GM12801 (cell line): ENCODE results near the gene ZNF804B.

Source experiments
- CTCF ChIP-seq: IDR thresholded peaks from one replicate; pipeline ENCODE4 v1.5.1; 2011; ENCODE audit warnings: control low read depth; ENCODE audit not compliant: insufficient read length; ENCODE audit errors: extremely low read depth

ZNF804B gene

GRCh38 chr7:88881136-88881535 lies 121.6 kb downstream of the ZNF804B start:
- no peak for TF ChIP-seq CTCF

- no peak for TF ChIP-seq CTCF
Observed at GRCh38 chr7:88885131-88885530, 125.6 kb downstream of the ZNF804B start.

GRCh38 chr7:88888684-88889083 lies 129.2 kb downstream of the ZNF804B start:
- TF ChIP-seq CTCF = no peak

GRCh38 chr7:88910516-88910915 lies 151.0 kb downstream of the ZNF804B start:
- TF ChIP-seq CTCF = no peak

GRCh38 chr7:88912852-88913251 lies 153.4 kb downstream of the ZNF804B start:
- TF ChIP-seq CTCF = no peak

- no peak for TF ChIP-seq CTCF
Observed at GRCh38 chr7:88915615-88916014, 156.1 kb downstream of the ZNF804B start.

GRCh38 chr7:88919478-88920131 lies 160.1 kb downstream of the ZNF804B start:
- no peak for TF ChIP-seq CTCF
